HL-60/S4 treated with retinoic acid at 250 ng/mL for 4 days and 3 days (cell line): ENCODE data around the gene BCR.

Experiments
- in situ Hi-C: fragments of 300-500 bp; cut with MboI; formaldehyde crosslinking; loops from 2 replicates; pipeline ENCODE4 v1.7.0; 2022; ENCODE audit warnings: low sequenced_read_pairs

Gene BCR

GRCh38 chr22:23193196-23193827, 13.0 kb downstream of the BCR start:
- in situ Hi-C loops: no loop called here

- in situ Hi-C loops: no loop called here
Measured at GRCh38 chr22:23193882-23194281, 13.6 kb downstream of the BCR start.

- in situ Hi-C loops: no loop called here
Measured at GRCh38 chr22:23196165-23196564, 15.9 kb downstream of the BCR start.

- in situ Hi-C loops: no loop called here
Measured at GRCh38 chr22:23197836-23198235, 17.5 kb downstream of the BCR start.

GRCh38 chr22:23199159-23199558, 18.9 kb downstream of the BCR start:
- in situ Hi-C loops: no loop called here

- in situ Hi-C loops: no loop called here
Measured at GRCh38 chr22:23200898-23201297, 20.6 kb downstream of the BCR start.

- in situ Hi-C loops: no loop called here
Measured at GRCh38 chr22:23202812-23203451, 22.6 kb downstream of the BCR start.

GRCh38 chr22:23203452-23204124, 23.3 kb downstream of the BCR start:
- in situ Hi-C loops: no loop called here

- in situ Hi-C loops: no loop called here
Measured at GRCh38 chr22:23204125-23204488, 23.8 kb downstream of the BCR start.

- in situ Hi-C loops: no loop called here
Measured at GRCh38 chr22:23204541-23205157, 24.3 kb downstream of the BCR start.

- in situ Hi-C loops: no loop called here
Measured at GRCh38 chr22:23205339-23206049, 25.2 kb downstream of the BCR start.

- in situ Hi-C loops: no loop called here
Measured at GRCh38 chr22:23206915-23207314, 26.6 kb downstream of the BCR start.

GRCh38 chr22:23207729-23208393, 27.6 kb downstream of the BCR start:
- in situ Hi-C loops: no loop called here

GRCh38 chr22:23210428-23211170, 30.3 kb downstream of the BCR start:
- in situ Hi-C loops: no loop called here

- in situ Hi-C loops: no loop called here
Measured at GRCh38 chr22:23211622-23212021, 31.3 kb downstream of the BCR start.

- in situ Hi-C loops: no loop called here
Measured at GRCh38 chr22:23212061-23213021, 32.0 kb downstream of the BCR start.

- in situ Hi-C loops: no loop called here
Measured at GRCh38 chr22:23213022-23213555, 32.8 kb downstream of the BCR start.

- in situ Hi-C loops: no loop called here
Measured at GRCh38 chr22:23213581-23214334, 33.4 kb downstream of the BCR start.
